ENCODE results near the gene PIGO. TPM values are rescaled to one million over a fixed set of nuclear protein-coding genes. Genes with fewer than 3 reads are reported as not detected.

Gene PIGO
- total and polyA plus RNA-seq, 9 of the 15 experiments (the other 6 are each of a cell fraction or from before 2014, with no cell fraction given), result 5.4 to 13.7 (median 9.7) TPM

GRCh38 chr9:35108946-35109575, 12.7 kb upstream of the PIGO start (continued):
- no peak for TF ChIP-seq KLF6 (CRISPR knock-in tag; IDR thresholded peaks at IDR 0.05; ENCODE audit: borderline replicate concordance)
- TF ChIP-seq, protein P1, sequence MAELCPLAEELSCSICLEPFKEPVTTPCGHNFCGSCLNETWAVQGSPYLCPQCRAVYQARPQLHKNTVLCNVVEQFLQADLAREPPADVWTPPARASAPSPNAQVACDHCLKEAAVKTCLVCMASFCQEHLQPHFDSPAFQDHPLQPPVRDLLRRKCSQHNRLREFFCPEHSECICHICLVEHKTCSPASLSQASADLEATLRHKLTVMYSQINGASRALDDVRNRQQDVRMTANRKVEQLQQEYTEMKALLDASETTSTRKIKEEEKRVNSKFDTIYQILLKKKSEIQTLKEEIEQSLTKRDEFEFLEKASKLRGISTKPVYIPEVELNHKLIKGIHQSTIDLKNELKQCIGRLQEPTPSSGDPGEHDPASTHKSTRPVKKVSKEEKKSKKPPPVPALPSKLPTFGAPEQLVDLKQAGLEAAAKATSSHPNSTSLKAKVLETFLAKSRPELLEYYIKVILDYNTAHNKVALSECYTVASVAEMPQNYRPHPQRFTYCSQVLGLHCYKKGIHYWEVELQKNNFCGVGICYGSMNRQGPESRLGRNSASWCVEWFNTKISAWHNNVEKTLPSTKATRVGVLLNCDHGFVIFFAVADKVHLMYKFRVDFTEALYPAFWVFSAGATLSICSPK (IDR thresholded peaks at IDR 0.05; ENCODE audit: borderline replicate concordance), result no peak
- TF ChIP-seq, protein P2, sequence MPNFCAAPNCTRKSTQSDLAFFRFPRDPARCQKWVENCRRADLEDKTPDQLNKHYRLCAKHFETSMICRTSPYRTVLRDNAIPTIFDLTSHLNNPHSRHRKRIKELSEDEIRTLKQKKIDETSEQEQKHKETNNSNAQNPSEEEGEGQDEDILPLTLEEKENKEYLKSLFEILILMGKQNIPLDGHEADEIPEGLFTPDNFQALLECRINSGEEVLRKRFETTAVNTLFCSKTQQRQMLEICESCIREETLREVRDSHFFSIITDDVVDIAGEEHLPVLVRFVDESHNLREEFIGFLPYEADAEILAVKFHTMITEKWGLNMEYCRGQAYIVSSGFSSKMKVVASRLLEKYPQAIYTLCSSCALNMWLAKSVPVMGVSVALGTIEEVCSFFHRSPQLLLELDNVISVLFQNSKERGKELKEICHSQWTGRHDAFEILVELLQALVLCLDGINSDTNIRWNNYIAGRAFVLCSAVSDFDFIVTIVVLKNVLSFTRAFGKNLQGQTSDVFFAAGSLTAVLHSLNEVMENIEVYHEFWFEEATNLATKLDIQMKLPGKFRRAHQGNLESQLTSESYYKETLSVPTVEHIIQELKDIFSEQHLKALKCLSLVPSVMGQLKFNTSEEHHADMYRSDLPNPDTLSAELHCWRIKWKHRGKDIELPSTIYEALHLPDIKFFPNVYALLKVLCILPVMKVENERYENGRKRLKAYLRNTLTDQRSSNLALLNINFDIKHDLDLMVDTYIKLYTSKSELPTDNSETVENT (CRISPR knock-in tag; IDR thresholded peaks at IDR 0.05), result no peak
- no peak for TF ChIP-seq ZNF699 (CRISPR knock-in tag; IDR thresholded peaks at IDR 0.05; ENCODE audit: insufficient replicate concordance)
- no peak for TF ChIP-seq DDX20 (tag; IDR thresholded peaks at IDR 0.05; ENCODE audit: low read depth)
- peak; percentile 33; the same call in 1 of the 2 replicates for TF ChIP-seq GABPB1 (CRISPR knock-in tag; IDR thresholded peaks at IDR 0.05)
- TF ChIP-seq ADNP (tag; IDR thresholded peaks at IDR 0.05), result no peak
- no peak for TF ChIP-seq EZH2 (IDR thresholded peaks at IDR 0.05; ENCODE audit: borderline replicate concordance, low read depth, low read length)
- TF ChIP-seq ELF2 (CRISPR knock-in tag; IDR thresholded peaks at IDR 0.05), result no peak
- no peak for TF ChIP-seq MECOM (CRISPR knock-in tag; IDR thresholded peaks at IDR 0.05)
- TF ChIP-seq CXXC5 (CRISPR knock-in tag; IDR thresholded peaks at IDR 0.05), result peak; percentile 93
- TF ChIP-seq CLOCK (CRISPR knock-in tag; IDR thresholded peaks at IDR 0.05; ENCODE audit: borderline replicate concordance), result no peak
- no peak for TF ChIP-seq ZNF124 (CRISPR knock-in tag; IDR thresholded peaks at IDR 0.05)
- no peak for TF ChIP-seq MXI1 (IDR thresholded peaks at IDR 0.05; ENCODE audit: low read depth, low read length)
- TF ChIP-seq SREBF2 (CRISPR knock-in tag; IDR thresholded peaks at IDR 0.05), result no peak
- TF ChIP-seq KDM5B (IDR thresholded peaks at IDR 0.05; ENCODE audit: insufficient replicate concordance, low read depth, low read length), result no peak
- TF ChIP-seq MAFK (IDR thresholded peaks at IDR 0.05; ENCODE audit: low read length), result no peak
- no peak for TF ChIP-seq BRD9 (IDR thresholded peaks at IDR 0.05; ENCODE audit: low read depth, partially characterized antibody)
- no peak for TF ChIP-seq FOS (IDR thresholded peaks at IDR 0.05; ENCODE audit: extremely low read depth, insufficient read length)
- TF ChIP-seq, protein P3, sequence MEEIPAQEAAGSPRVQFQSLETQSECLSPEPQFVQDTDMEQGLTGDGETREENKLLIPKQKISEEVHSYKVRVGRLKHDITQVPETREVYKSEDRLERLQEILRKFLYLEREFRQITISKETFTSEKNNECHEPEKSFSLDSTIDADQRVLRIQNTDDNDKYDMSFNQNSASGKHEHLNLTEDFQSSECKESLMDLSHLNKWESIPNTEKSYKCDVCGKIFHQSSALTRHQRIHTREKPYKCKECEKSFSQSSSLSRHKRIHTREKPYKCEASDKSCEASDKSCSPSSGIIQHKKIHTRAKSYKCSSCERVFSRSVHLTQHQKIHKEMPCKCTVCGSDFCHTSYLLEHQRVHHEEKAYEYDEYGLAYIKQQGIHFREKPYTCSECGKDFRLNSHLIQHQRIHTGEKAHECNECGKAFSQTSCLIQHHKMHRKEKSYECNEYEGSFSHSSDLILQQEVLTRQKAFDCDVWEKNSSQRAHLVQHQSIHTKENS (CRISPR knock-in tag; IDR thresholded peaks at IDR 0.05), result no peak
- no peak for TF ChIP-seq ZKSCAN8 (CRISPR knock-in tag; IDR thresholded peaks at IDR 0.05)
- no peak for TF ChIP-seq FOXJ3 (CRISPR knock-in tag; IDR thresholded peaks at IDR 0.05)

Data from K562 (cell line).